Calu3 (cell line): Measurements from ENCODE around the gene MOCS1. TPM values are rescaled to one million over a fixed set of nuclear protein-coding genes. Genes with fewer than 3 reads are reported as not detected.

ENCODE experiments used
- BruUV-seq: library from RNA; stranded (reverse); fragments of 400-500 nt; replicated peaks from 2 replicates; lab custom pipeline; 2021; lab: Mats Ljungman, UMichigan
- CTCF ChIA-PET: fragments of 300-600 bp; sonication (Branson Sonifier 250); formaldehyde crosslinking; loops from one replicate; lab custom pipeline; 2022; ENCODE audit warnings: antibody characterized with exemption; lab: Charles Lee
- DNase-seq: peaks from one replicate; pipeline ENCODE4 v3.0.0; 2022
- H3K27ac Mint-ChIP-seq: one replicate; pipeline ENCODE4 v1.8.0; 2022; ENCODE audit warnings: mixed read lengths; ENCODE audit not compliant: unreplicated experiment
- H3K27me3 Mint-ChIP-seq: one replicate; pipeline ENCODE4 v1.8.0; 2022; ENCODE audit warnings: mixed read lengths; ENCODE audit not compliant: unreplicated experiment
- H3K36me3 Mint-ChIP-seq: one replicate; pipeline ENCODE4 v1.8.0; 2022; ENCODE audit warnings: mild to moderate bottlenecking, moderate library complexity, mixed read lengths; ENCODE audit not compliant: insufficient read depth, unreplicated experiment
- H3K4me1 Mint-ChIP-seq: one replicate; pipeline ENCODE4 v1.8.0; 2022; ENCODE audit warnings: mild to moderate bottlenecking, low read depth, mixed read lengths; ENCODE audit not compliant: unreplicated experiment
- H3K4me3 Mint-ChIP-seq: one replicate; pipeline ENCODE4 v1.8.0; 2022; ENCODE audit warnings: mild to moderate bottlenecking, low read depth, moderate library complexity, mixed read lengths; ENCODE audit not compliant: unreplicated experiment
- H3K9me3 Mint-ChIP-seq: one replicate; pipeline ENCODE4 v1.8.0; 2022; ENCODE audit warnings: low read depth, mixed read lengths; ENCODE audit not compliant: unreplicated experiment
- intact Hi-C: fragments of 100-400 bp; cut with micrococcal nuclease; formaldehyde crosslinking; loops from one replicate; pipeline ENCODE4 v1.10.0; 2022; ENCODE audit not compliant: unreplicated experiment
- total RNA-seq: library from RNA; stranded (reverse); gene quantifications from 2 replicates; pipeline ENCODE4 v1.2.3, GENCODE V29; 2022
- TF ChIP-seq, protein P1 (sequence below): fragments of 200-600 bp; IDR thresholded peaks from one replicate; pipeline ENCODE4 v1.8.0; 2022; ENCODE audit warnings: antibody characterized with exemption; ENCODE audit not compliant: unreplicated experiment

The MOCS1 gene
- total RNA-seq, 1 experiment from 2014 or later = 2.5 TPM

GRCh38 chr6:39948199-39948791 lies 14.0 kb upstream of the MOCS1 start:
- Mint-ChIP-seq H3K27ac (no peak overlapping the region), H3K4me3 (no peak overlapping the region), H3K27me3 (peaks cover 16% of the 10 kb centered on the region), H3K9me3 (no peaks in the 10 kb centered on the region), H3K4me1 (no peaks in the 10 kb centered on the region), H3K36me3 (no peaks in the 10 kb centered on the region)
- BruUV-seq = no TSS peak
- CTCF ChIA-PET = no interaction called here
- intact Hi-C loops = no loop called here
- no peak for DNase-seq
- TF ChIP-seq, protein P1, sequence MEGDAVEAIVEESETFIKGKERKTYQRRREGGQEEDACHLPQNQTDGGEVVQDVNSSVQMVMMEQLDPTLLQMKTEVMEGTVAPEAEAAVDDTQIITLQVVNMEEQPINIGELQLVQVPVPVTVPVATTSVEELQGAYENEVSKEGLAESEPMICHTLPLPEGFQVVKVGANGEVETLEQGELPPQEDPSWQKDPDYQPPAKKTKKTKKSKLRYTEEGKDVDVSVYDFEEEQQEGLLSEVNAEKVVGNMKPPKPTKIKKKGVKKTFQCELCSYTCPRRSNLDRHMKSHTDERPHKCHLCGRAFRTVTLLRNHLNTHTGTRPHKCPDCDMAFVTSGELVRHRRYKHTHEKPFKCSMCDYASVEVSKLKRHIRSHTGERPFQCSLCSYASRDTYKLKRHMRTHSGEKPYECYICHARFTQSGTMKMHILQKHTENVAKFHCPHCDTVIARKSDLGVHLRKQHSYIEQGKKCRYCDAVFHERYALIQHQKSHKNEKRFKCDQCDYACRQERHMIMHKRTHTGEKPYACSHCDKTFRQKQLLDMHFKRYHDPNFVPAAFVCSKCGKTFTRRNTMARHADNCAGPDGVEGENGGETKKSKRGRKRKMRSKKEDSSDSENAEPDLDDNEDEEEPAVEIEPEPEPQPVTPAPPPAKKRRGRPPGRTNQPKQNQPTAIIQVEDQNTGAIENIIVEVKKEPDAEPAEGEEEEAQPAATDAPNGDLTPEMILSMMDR = no peak

GRCh38 chr6:39947611-39948068 lies 13.4 kb upstream of the MOCS1 start:
- CTCF ChIA-PET = no interaction called here
- intact Hi-C loops = no loop called here
- no peaks in the 10 kb centered on the region for H3K36me3 Mint-ChIP-seq
- H3K4me3 Mint-ChIP-seq = no peak overlapping the region
- BruUV-seq = no TSS peak
- TF ChIP-seq, protein P1 = no peak
- no peak overlapping the region for H3K27ac Mint-ChIP-seq
- peaks cover 16% of the 10 kb centered on the region for H3K27me3 Mint-ChIP-seq
- H3K9me3 Mint-ChIP-seq = no peaks in the 10 kb centered on the region
- DNase-seq = no peak
- H3K4me1 Mint-ChIP-seq = no peaks in the 10 kb centered on the region

- H3K36me3 Mint-ChIP-seq = no peaks in the 10 kb centered on the region
- TF ChIP-seq, protein P1 = no peak
- no peaks in the 10 kb centered on the region for H3K9me3 Mint-ChIP-seq
- CTCF ChIA-PET = no interaction called here
- H3K4me3 Mint-ChIP-seq = no peak overlapping the region
- H3K4me1 Mint-ChIP-seq = no peaks in the 10 kb centered on the region
- intact Hi-C loops = no loop called here
- H3K27me3 Mint-ChIP-seq = peaks cover 16% of the 10 kb centered on the region
- no TSS peak for BruUV-seq
- no peak for DNase-seq
- no peak overlapping the region for H3K27ac Mint-ChIP-seq
Observed at GRCh38 chr6:39945626-39946025, 11.4 kb upstream of the MOCS1 start.

GRCh38 chr6:39942903-39943580 lies 8.8 kb upstream of the MOCS1 start:
- TF ChIP-seq, protein P1 = no peak
- intact Hi-C loops = no loop called here
- no peak overlapping the region for H3K27ac Mint-ChIP-seq
- CTCF ChIA-PET = no interaction called here
- H3K4me3 Mint-ChIP-seq = no peak overlapping the region
- DNase-seq = no peak
- no peaks in the 10 kb centered on the region for H3K4me1 Mint-ChIP-seq
- H3K27me3 Mint-ChIP-seq = peaks cover 20% of the 10 kb centered on the region
- H3K9me3 Mint-ChIP-seq = no peaks in the 10 kb centered on the region
- BruUV-seq = no TSS peak
- no peaks in the 10 kb centered on the region for H3K36me3 Mint-ChIP-seq
